GM18508 (cell line): ENCODE measurements around the gene SLC34A1.
"Not testable (repeated sequence)": the region's sequence is repeated elsewhere in the genome, so short reads cannot be mapped to it uniquely, and the experiment has no call there.

Experiments used
- ATAC-seq: cut with Tn5 transposase; IDR thresholded peaks from one replicate; pipeline ENCODE4 v1.9.1; 2021; ENCODE audit warnings: moderate number of reproducible peaks; ENCODE audit not compliant: insufficient read depth, unreplicated experiment

Gene SLC34A1

GRCh38 chr5:177384134-177384533, at the start of gene SLC34A1:
TSS of gene SLC34A1 (plus strand) at chr5:177384434. CDS start at chr5:177385742, 1,308 bp downstream.
- ATAC-seq: no peak

GRCh38 chr5:177334781-177335700, 49.2 kb upstream of the SLC34A1 start:
- no peak for ATAC-seq

- no peak for ATAC-seq
Measured at GRCh38 chr5:177335701-177336065, 48.6 kb upstream of the SLC34A1 start.

GRCh38 chr5:177336112-177336511, 48.1 kb upstream of the SLC34A1 start:
- no peak for ATAC-seq

- no peak for ATAC-seq
Measured at GRCh38 chr5:177336603-177337494, 47.4 kb upstream of the SLC34A1 start.

GRCh38 chr5:177338251-177339106, 45.8 kb upstream of the SLC34A1 start:
- ATAC-seq: no peak

GRCh38 chr5:177339107-177339638, 45.1 kb upstream of the SLC34A1 start:
- no peak for ATAC-seq

GRCh38 chr5:177343000-177343399, 41.2 kb upstream of the SLC34A1 start:
- ATAC-seq: not testable (repeated sequence)

GRCh38 chr5:177343777-177344176, 40.5 kb upstream of the SLC34A1 start:
- ATAC-seq: no peak

- ATAC-seq: no peak
Measured at GRCh38 chr5:177344891-177345290, 39.3 kb upstream of the SLC34A1 start.

- no peak for ATAC-seq
Measured at GRCh38 chr5:177346820-177347219, 37.4 kb upstream of the SLC34A1 start.

GRCh38 chr5:177347699-177348098, 36.5 kb upstream of the SLC34A1 start:
- ATAC-seq: no peak

GRCh38 chr5:177349362-177349647, 34.9 kb upstream of the SLC34A1 start:
- no peak for ATAC-seq

GRCh38 chr5:177349762-177350161, 34.5 kb upstream of the SLC34A1 start:
- ATAC-seq: no peak

- ATAC-seq: no peak
Measured at GRCh38 chr5:177350776-177351391, 33.4 kb upstream of the SLC34A1 start.

- ATAC-seq: peak; percentile 55
Measured at GRCh38 chr5:177351392-177352329, 32.6 kb upstream of the SLC34A1 start, which contains the start of gene LMAN2. TSS of gene LMAN2 (minus strand) at chr5:177351668. CDS start at chr5:177351647, 21 bp downstream.

GRCh38 chr5:177353093-177353492, 31.1 kb upstream of the SLC34A1 start:
- ATAC-seq: no peak

- no peak for ATAC-seq
Measured at GRCh38 chr5:177354256-177354655, 30.0 kb upstream of the SLC34A1 start.
